H1 (cell line): ENCODE measurements around the gene MAGEB1. TPM values are rescaled to one million over a fixed set of nuclear protein-coding genes. Genes with fewer than 3 reads are reported as not detected.

Experiments used
- CTCF ChIA-PET: fragments of 300-600 bp; sonication (Branson Sonifier 250); formaldehyde crosslinking; loops from one replicate; lab custom pipeline; 2021; ENCODE audit not compliant: partially characterized antibody; lab: Charles Lee
- POLR2A ChIA-PET: fragments of 300-600 bp; sonication (Branson Sonifier 250); formaldehyde crosslinking; loops from one replicate; lab custom pipeline; 2021; ENCODE audit warnings: inconsistent platforms; ENCODE audit not compliant: partially characterized antibody; lab: Charles Lee
- DNase-seq, 2 experiments: peaks; one replicate each; pipeline versions ENCODE4 v3.0.0 to v3.0.0-alpha.2; 2010 to 2022; ENCODE audit warnings: low spot score in 2 of 2, low read depth in 1 of 2, mixed read lengths in 1 of 2
- FAIRE-seq: peaks from 2 replicates; lab custom pipeline; 2011; peaks lifted over from hg19 to GRCh38; lab: Jason Lieb, UNC
- H2AFZ ChIP-seq: 2 replicates; pipeline ENCODE4 v1.8.1; 2012; ENCODE audit warnings: low read length, inconsistent platforms
- H2AK5ac ChIP-seq: 2 replicates; pipeline ENCODE4 v1.6.1; 2013; ENCODE audit warnings: low read depth, low read length
- H2BK120ac ChIP-seq: replicated peaks from 2 replicates; pipeline ENCODE3; 2013; ENCODE audit warnings: low read depth, low read length, inconsistent platforms
- H2BK12ac ChIP-seq: 2 replicates; pipeline ENCODE4 v1.6.1; 2013; ENCODE audit warnings: low read depth, low read length
- H2BK15ac ChIP-seq: 2 replicates; pipeline ENCODE4 v1.6.1; 2013; ENCODE audit warnings: low read length
- H2BK20ac ChIP-seq: 2 replicates; pipeline ENCODE4 v1.6.1; 2013; ENCODE audit warnings: low read length
- H2BK5ac ChIP-seq: 2 replicates; pipeline ENCODE4 v1.6.1; 2013; ENCODE audit warnings: low read depth, low read length
- H3K14ac ChIP-seq: 2 replicates; pipeline ENCODE4 v1.6.1; 2013; ENCODE audit warnings: inconsistent platforms; ENCODE audit not compliant: insufficient read length
- H3K18ac ChIP-seq: 2 replicates; pipeline ENCODE4 v1.6.1; 2013; ENCODE audit warnings: low read length; ENCODE audit errors: extremely low read depth
- H3K23ac ChIP-seq: 2 replicates; pipeline ENCODE4 v1.6.1; 2013; ENCODE audit warnings: inconsistent platforms; ENCODE audit not compliant: insufficient read length
- H3K23me2 ChIP-seq: 2 replicates; pipeline ENCODE4 v1.6.1; 2013; ENCODE audit warnings: low read depth, low read length
- H3K27ac ChIP-seq: 2 replicates; pipeline ENCODE4 v1.6.1; 2011; ENCODE audit warnings: low read depth, low read length, inconsistent platforms
- H3K27me3 ChIP-seq, 4 experiments: replicated peaks in 1 of 4; 1 replicate in 1 of 4; 2 replicates in 3 of 4; pipeline versions ENCODE4 v1.6.1 to v1.8.1; 2011 to 2013; ENCODE audit warnings: low read length in 3 of 4, mild to moderate bottlenecking in 3 of 4, inconsistent platforms in 2 of 4, mixed read lengths in 2 of 4, moderate library complexity in 1 of 4; ENCODE audit not compliant: control insufficient read depth in 3 of 4, insufficient read depth in 3 of 4; ENCODE audit errors: extremely low read depth in 1 of 4
- H3K36me3 ChIP-seq, 4 experiments: 2 replicates each; pipeline versions ENCODE4 v1.6.1 to v1.8.1; 2011 to 2013; ENCODE audit warnings: mild to moderate bottlenecking in 4 of 4, low read length in 3 of 4, moderate library complexity in 2 of 4, control low read depth in 1 of 4, inconsistent platforms in 1 of 4; ENCODE audit not compliant: insufficient read depth in 4 of 4, control insufficient read depth in 2 of 4
- H3K4ac ChIP-seq: replicated peaks from 2 replicates; pipeline ENCODE3; 2013; ENCODE audit warnings: low read length, low read depth, mixed read lengths, inconsistent platforms; ENCODE audit not compliant: insufficient read length
- H3K4me1 ChIP-seq, 4 experiments: replicated peaks in 1 of 4; 1 replicate in 1 of 4; 2 replicates in 3 of 4; pipeline versions ENCODE4 v1.6.1 to v1.8.1; 2011 to 2013; ENCODE audit warnings: low read length in 3 of 4, inconsistent platforms in 2 of 4, mixed read lengths in 1 of 4; ENCODE audit not compliant: insufficient read depth in 4 of 4, control insufficient read depth in 3 of 4
- H3K4me2 ChIP-seq, 2 experiments: 2 replicates each; pipeline versions ENCODE4 v1.6.1 to v1.8.1; 2011 to 2013; ENCODE audit warnings: low read depth in 2 of 2, low read length in 2 of 2, control low read depth in 1 of 2, inconsistent platforms in 1 of 2, mild to moderate bottlenecking in 1 of 2; ENCODE audit not compliant: insufficient read depth in 1 of 2
- H3K4me3 ChIP-seq, 4 experiments: fragments of 200-600, 300-600 bp in 1 of 4; sonication (generic), shearing (Covaris generic), sonication (Bioruptor Twin) in 1 of 4; 2 replicates each; pipeline versions ENCODE4 v1.5.1 to v1.8.1; 2011 to 2016; ENCODE audit warnings: low read length in 4 of 4, low read depth in 3 of 4, control low read depth in 2 of 4, inconsistent platforms in 2 of 4, mild to moderate bottlenecking in 2 of 4, mixed read lengths in 1 of 4, moderate library complexity in 1 of 4; ENCODE audit not compliant: insufficient read depth in 2 of 4; ENCODE audit errors: extremely low read depth in 1 of 4
- H3K56ac ChIP-seq: replicated peaks from 2 replicates; pipeline ENCODE3; 2013; ENCODE audit warnings: low read depth, mild to moderate bottlenecking, mixed read lengths, low read length, inconsistent platforms; ENCODE audit not compliant: insufficient read length
- H3K79me1 ChIP-seq: 2 replicates; pipeline ENCODE4 v1.6.1; 2013; ENCODE audit warnings: low read depth, low read length, control low read depth
- H3K79me2 ChIP-seq, 2 experiments: 2 replicates each; pipeline versions ENCODE4 v1.6.1 to v1.8.1; 2012 to 2013; ENCODE audit warnings: low read length in 2 of 2, mild to moderate bottlenecking in 2 of 2, inconsistent platforms in 1 of 2; ENCODE audit not compliant: insufficient read depth in 2 of 2, control insufficient read depth in 1 of 2
- H3K9ac ChIP-seq, 4 experiments: replicated peaks in 1 of 4; 1 replicate in 1 of 4; 2 replicates in 3 of 4; pipeline versions ENCODE4 v1.6.1 to v1.8.1; 2011 to 2013; ENCODE audit warnings: low read depth in 3 of 4, low read length in 3 of 4, control low read depth in 2 of 4, mild to moderate bottlenecking in 2 of 4, moderate library complexity in 2 of 4, inconsistent platforms in 1 of 4; ENCODE audit errors: extremely low read depth in 1 of 4
- H3K9me3 ChIP-seq, 2 experiments: 2 replicates each; pipeline versions ENCODE4 v1.6.1 to v1.8.1; 2012 to 2013; ENCODE audit warnings: mild to moderate bottlenecking in 2 of 2, moderate library complexity in 2 of 2, control low read depth in 1 of 2, inconsistent platforms in 1 of 2, low read depth in 1 of 2, low read length in 1 of 2, mixed read lengths in 1 of 2; ENCODE audit not compliant: insufficient read depth in 2 of 2
- H4K20me1 ChIP-seq, 2 experiments: replicated peaks in 1 of 2; 2 replicates each; pipeline versions ENCODE3 to v1.8.1; 2011 to 2013; ENCODE audit warnings: inconsistent platforms in 2 of 2, low read length in 2 of 2, mild to moderate bottlenecking in 1 of 2; ENCODE audit not compliant: insufficient read depth in 2 of 2, control insufficient read depth in 1 of 2
- H4K5ac ChIP-seq: 2 replicates; pipeline ENCODE4 v1.6.1; 2013; ENCODE audit warnings: low read length, low read depth, mixed read lengths, inconsistent platforms; ENCODE audit not compliant: insufficient read length
- H4K8ac ChIP-seq: 2 replicates; pipeline ENCODE4 v1.8.0; 2013; ENCODE audit warnings: mild to moderate bottlenecking, moderate library complexity, low read length, inconsistent platforms; ENCODE audit not compliant: insufficient read depth; ENCODE audit errors: extremely low read depth
- H4K91ac ChIP-seq: replicated peaks from 2 replicates; pipeline ENCODE3; 2013; ENCODE audit warnings: low read length, mixed read lengths, inconsistent platforms; ENCODE audit not compliant: insufficient read length
- CREB1 ChIP-seq: IDR thresholded peaks from 2 replicates; pipeline ENCODE4 v1.6.1; 2012; ENCODE audit warnings: inconsistent platforms
- GABPA ChIP-seq: IDR thresholded peaks from 2 replicates; pipeline ENCODE4 v1.6.1; 2011; ENCODE audit warnings: mild to moderate bottlenecking, low read length, moderate library complexity, borderline replicate concordance; ENCODE audit not compliant: insufficient read depth
- JUND ChIP-seq: IDR thresholded peaks from 2 replicates; pipeline ENCODE4 v1.6.1; 2011; ENCODE audit warnings: mild to moderate bottlenecking, improper control_type of control experiment, low read length
- NRF1 ChIP-seq: IDR thresholded peaks from 2 replicates; pipeline ENCODE4 v1.6.1; 2011; ENCODE audit warnings: mild to moderate bottlenecking, low read depth, low read length, improper control_type of control experiment
- POLR2A ChIP-seq, 2 experiments: IDR thresholded peaks; 1 replicate in 1 of 2; 2 replicates in 1 of 2; pipeline ENCODE4 v1.6.1; 2011; ENCODE audit warnings: low read depth in 2 of 2, low read length in 2 of 2, mild to moderate bottlenecking in 2 of 2; ENCODE audit errors: control extremely low read depth in 1 of 2
- SIN3A ChIP-seq, 2 experiments: IDR thresholded peaks in 1 of 2; conservative IDR thresholded peaks in 1 of 2; 2 replicates each; pipeline ENCODE4 v1.6.1; 2011 to 2012; ENCODE audit warnings: low read length in 2 of 2, improper control_type of control experiment in 1 of 2, low read depth in 1 of 2, mild to moderate bottlenecking in 1 of 2
- SP1 ChIP-seq: IDR thresholded peaks from 2 replicates; pipeline ENCODE4 v1.6.1; 2011; ENCODE audit warnings: low read depth, low read length
- SUZ12 ChIP-seq: fragments of 200-600 bp; sonication (generic); IDR thresholded peaks from 2 replicates; pipeline ENCODE4 v1.6.1; 2012; ENCODE audit warnings: mild to moderate bottlenecking, inconsistent platforms, low read length, moderate library complexity, mixed read lengths
- WGBS, 2 experiments: shearing (Covaris generic) in 1 of 2; methylation state at CpG; one replicate each; pipeline versions ENCODE4 v1.1.6 to v1.1.7; 2013 to 2015; ENCODE audit warnings: low lambda C conversion rate in 2 of 2, mixed read lengths in 2 of 2, inconsistent platforms in 1 of 2, low coverage in 1 of 2, missing lambda C conversion rate in 1 of 2; ENCODE audit not compliant: insufficient replicate concordance in 2 of 2, insufficient coverage in 1 of 2, insufficient read length in 1 of 2; ENCODE audit errors: extremely low coverage in 1 of 2, missing lambda C conversion rate in 1 of 2; 5-methylcytosine and 5-hydroxymethylcytosine counted together
- polyA plus RNA-seq, 7 experiments: library from polyadenylated mRNA; depleted of rRNA in 3 of 7; stranded (reverse) in 5 of 7; unstranded in 2 of 7; fragments of >200 nt in 5 of 7; fragments of 200-250 nt in 2 of 7; gene quantifications; 1 replicate in 5 of 7; 2 replicates in 1 of 7; 4 replicates in 1 of 7; pipeline versions ENCODE4 v1.2.1 to v1.2.3, GENCODE V29; 2011 to 2013; ENCODE audit warnings: missing spikeins in 2 of 7, mixed read lengths in 2 of 7
- total RNA-seq: library from RNA; stranded (reverse); fragmentation: NEBNext Ultra II Directional; extraction: Animal tissue kit (Norgen Biotek cat#: 25700); gene quantifications from 2 replicates; pipeline ENCODE4 v1.2.1, GENCODE V29; 2021

The MAGEB1 gene
- total and polyA plus RNA-seq, 2 of the 8 experiments (the other 6 are each of a cell fraction or from before 2014, with no cell fraction given) = 0.05 TPM; not detected in 1

GRCh38 chrX:30248854-30249253, 1.9 kb downstream of the MAGEB1 start:
- Histone ChIP-seq H3K79me2 (no peaks in the 10 kb centered on the region), H4K8ac (no peak overlapping the region), H2AK5ac (no peak overlapping the region), H3K56ac (no peak overlapping the region), H3K18ac (no peak overlapping the region), H3K23me2 (no peaks in the 10 kb centered on the region), H2BK20ac (no peak overlapping the region), H4K5ac (no peak overlapping the region), H3K23ac (no peak overlapping the region), H3K4me1 (0 out of 7 replicates have a peak, but pooled peaks cover 0 to 4% (median 0%) of the 10 kb centered on the region in 4 experiments), H3K36me3 (no peaks in the 10 kb centered on the region), H3K27me3 (no peaks in the 10 kb centered on the region), H2AFZ (no peak overlapping the region), H3K4me2 (no peak overlapping the region), H2BK5ac (no peak overlapping the region), H3K14ac (no peak overlapping the region), H3K4ac (no peak overlapping the region), H2BK15ac (no peak overlapping the region), H4K20me1 (no peaks in the 10 kb centered on the region), H3K9me3 (no peaks in the 10 kb centered on the region; a peak in 1 of 4 replicates), H3K9ac (no peak overlapping the region), H4K91ac (no peak overlapping the region), H2BK120ac (no peak overlapping the region), H3K79me1 (no peaks in the 10 kb centered on the region), H3K27ac (no peak overlapping the region), H2BK12ac (no peak overlapping the region), H3K4me3 (no peak overlapping the region)
- TF ChIP-seq POLR2A (IDR thresholded peaks at IDR 0.05; ENCODE audit: control extremely low read depth in 1 of 2, low read depth in 2 of 2, low read length in 2 of 2) (no peak), CREB1 (no peak), SIN3A (conservative IDR thresholded peaks at IDR 0.05 in 1 of 2, IDR thresholded peaks at IDR 0.05 in 1 of 2; ENCODE audit: low read depth in 1 of 2, low read length in 2 of 2) (no peak), NRF1 (no peak), JUND (no peak), SUZ12 (no peak), GABPA (no peak), SP1 (no peak)
- CTCF ChIA-PET = interaction anchor here (1.5 kb wide), 1 partner anchor 107 kb away, joined by 5 read pairs; no protein-coding TSS in a partner anchor
- POLR2A ChIA-PET = no interaction called here
- DNase-seq = no peak
- WGBS, 2 experiments = 83% methylated on average over 4 of the region's 4 CpGs; no CpG with 5 or more reads in 1 of the 2 experiments
- FAIRE-seq = no peak
